ENCODE measurements around the gene MAN2B2. TPM values are rescaled to one million over a fixed set of nuclear protein-coding genes. Genes with fewer than 3 reads are reported as not detected.

Gene MAN2B2
- total and polyA plus RNA-seq, 8 donors = 6.1 to 49.4 (median 13.9) TPM

DNA sequence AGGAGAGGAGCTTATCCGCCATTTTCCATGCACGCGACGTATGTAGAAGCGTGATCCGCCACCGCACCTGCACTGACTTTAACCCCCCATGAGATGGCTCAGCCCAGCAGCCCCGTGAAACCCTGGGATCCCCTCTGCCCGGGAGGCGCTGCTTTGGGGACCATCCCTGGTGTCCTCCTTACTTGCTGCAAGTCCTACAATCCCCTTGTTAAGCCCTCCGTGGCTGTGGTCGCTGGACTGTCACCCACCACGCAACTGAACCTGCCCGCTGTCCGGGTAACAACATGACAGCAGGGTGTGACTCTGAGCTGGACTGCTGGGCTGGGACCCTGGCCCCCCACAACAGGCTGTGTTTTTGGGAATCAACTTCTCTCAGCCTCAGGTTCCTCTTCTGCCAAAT is 44.7 kb upstream of the MAN2B2 start:
- Histone ChIP-seq H3K27ac (no peak overlapping the region), H3K27me3 (peaks cover 0 to 42% (median 0%) of the 10 kb centered on the region in 3 donors), H3K9me3 (peaks cover 0 to 4% (median 1%) of the 10 kb centered on the region in 4 donors), H3K4me1 (no peaks in the 10 kb centered on the region), H3K36me3 (no peaks in the 10 kb centered on the region), H3K4me3 (no peak overlapping the region)
- no peak for DNase-seq
- intact Hi-C loops (cut with DNase I; ENCODE audit: low total_unique reads) = no loop called here
- WGBS, 5 donors = 87 to 92% (median 91%) methylated on average over 10 to 15 of the region's 15 CpGs
- no peak for TF ChIP-seq POLR2AphosphoS5 (IDR thresholded peaks at IDR 0.05)
- no peak for TF ChIP-seq EP300 (IDR thresholded peaks at IDR 0.05)
- TF ChIP-seq POLR2A (IDR thresholded peaks at IDR 0.05) = no peak
- TF ChIP-seq, protein P1, sequence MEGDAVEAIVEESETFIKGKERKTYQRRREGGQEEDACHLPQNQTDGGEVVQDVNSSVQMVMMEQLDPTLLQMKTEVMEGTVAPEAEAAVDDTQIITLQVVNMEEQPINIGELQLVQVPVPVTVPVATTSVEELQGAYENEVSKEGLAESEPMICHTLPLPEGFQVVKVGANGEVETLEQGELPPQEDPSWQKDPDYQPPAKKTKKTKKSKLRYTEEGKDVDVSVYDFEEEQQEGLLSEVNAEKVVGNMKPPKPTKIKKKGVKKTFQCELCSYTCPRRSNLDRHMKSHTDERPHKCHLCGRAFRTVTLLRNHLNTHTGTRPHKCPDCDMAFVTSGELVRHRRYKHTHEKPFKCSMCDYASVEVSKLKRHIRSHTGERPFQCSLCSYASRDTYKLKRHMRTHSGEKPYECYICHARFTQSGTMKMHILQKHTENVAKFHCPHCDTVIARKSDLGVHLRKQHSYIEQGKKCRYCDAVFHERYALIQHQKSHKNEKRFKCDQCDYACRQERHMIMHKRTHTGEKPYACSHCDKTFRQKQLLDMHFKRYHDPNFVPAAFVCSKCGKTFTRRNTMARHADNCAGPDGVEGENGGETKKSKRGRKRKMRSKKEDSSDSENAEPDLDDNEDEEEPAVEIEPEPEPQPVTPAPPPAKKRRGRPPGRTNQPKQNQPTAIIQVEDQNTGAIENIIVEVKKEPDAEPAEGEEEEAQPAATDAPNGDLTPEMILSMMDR (IDR thresholded peaks at IDR 0.05) = no peak

DNA sequence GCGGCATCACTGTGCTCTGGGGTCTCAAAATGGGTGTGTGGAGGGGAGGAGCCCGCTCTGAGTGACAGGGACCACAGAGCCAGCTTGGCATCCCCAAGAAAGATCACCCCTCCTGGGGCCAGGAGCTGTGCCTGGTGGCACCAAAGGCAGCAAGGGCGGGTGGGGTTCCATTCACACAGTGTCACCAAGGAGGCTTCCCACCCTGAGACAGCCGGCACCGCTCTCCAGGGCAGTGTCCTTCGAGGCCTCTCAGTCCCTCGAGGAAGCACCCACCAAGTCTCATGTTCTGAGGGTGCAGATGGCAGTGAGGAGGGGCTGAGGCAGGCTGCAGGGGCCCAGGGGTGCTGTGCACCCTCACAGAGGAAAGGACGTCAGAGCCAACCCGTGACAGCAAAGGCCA is 44.0 kb upstream of the MAN2B2 start:
- DNase-seq = no peak
- Histone ChIP-seq H3K27me3 (peaks cover 0 to 49% (median 0%) of the 10 kb centered on the region in 3 donors), H3K4me3 (no peak overlapping the region), H3K36me3 (no peaks in the 10 kb centered on the region), H3K9me3 (peaks cover 0 to 4% (median 1%) of the 10 kb centered on the region in 4 donors), H3K27ac (no peak overlapping the region), H3K4me1 (no peaks in the 10 kb centered on the region)
- 60 to 73% (median 65%) methylated on average over 4 to 9 of the region's 9 CpGs for WGBS, 5 donors
- TF ChIP-seq POLR2AphosphoS5 (IDR thresholded peaks at IDR 0.05) (no peak), EP300 (IDR thresholded peaks at IDR 0.05) (no peak), POLR2A (IDR thresholded peaks at IDR 0.05) (no peak)
- TF ChIP-seq, protein P1 (IDR thresholded peaks at IDR 0.05) = no peak
- intact Hi-C loops (cut with DNase I; ENCODE audit: low total_unique reads) = no loop called here

DNA sequence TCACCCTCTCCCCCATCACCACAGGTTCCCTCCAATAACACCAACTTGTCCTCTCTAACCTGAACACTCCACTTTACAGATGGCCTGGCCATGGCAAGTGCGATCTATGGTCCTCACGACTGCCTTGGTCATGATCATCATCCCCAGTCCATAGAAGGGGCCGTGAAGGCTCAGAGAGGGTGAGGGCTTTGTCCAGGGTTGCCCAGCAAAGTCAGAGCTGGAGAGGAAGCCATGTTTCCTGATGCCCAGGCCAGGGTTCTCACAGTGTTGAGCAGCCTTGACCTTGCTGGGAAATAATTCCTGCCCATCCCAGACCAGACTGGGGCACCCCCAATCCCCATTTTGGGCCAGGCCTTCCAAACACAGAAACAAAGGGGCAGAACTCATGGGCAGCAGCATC is 42.9 kb upstream of the MAN2B2 start:
- Histone ChIP-seq H3K9me3 (peaks cover 0 to 4% (median 1%) of the 10 kb centered on the region in 4 donors), H3K27ac (no peak overlapping the region), H3K4me1 (no peaks in the 10 kb centered on the region), H3K36me3 (no peaks in the 10 kb centered on the region), H3K27me3 (peaks cover 0 to 54% (median 0%) of the 10 kb centered on the region in 3 donors), H3K4me3 (no peak overlapping the region)
- WGBS, 5 donors = 56 to 85% (median 79%) methylated on average over 3 of the region's 3 CpGs
- DNase-seq = no peak
- intact Hi-C loops (cut with DNase I; ENCODE audit: low total_unique reads) = no loop called here
- TF ChIP-seq, protein P1 (IDR thresholded peaks at IDR 0.05) = no peak

DNA sequence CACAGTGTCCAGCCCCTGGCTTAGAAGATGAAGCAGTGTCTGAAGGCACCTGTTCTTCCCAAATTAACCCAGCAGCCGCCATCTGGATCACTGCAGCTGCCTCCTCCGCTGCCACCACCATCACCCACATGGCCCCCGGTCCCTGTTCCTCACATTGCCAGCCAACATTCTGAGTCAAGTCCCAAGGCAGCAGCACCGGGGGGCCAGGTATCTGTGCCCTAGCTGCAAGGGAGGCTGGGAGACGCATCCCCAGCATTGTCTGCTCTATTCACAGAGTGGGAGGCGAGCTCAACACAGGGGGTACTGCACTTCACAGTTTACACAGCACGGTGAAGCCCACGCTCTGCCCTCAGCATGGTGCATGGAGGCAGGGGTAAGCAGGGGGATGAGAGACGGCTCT is 42.3 kb upstream of the MAN2B2 start:
- no peak for DNase-seq
- H3K9me3 ChIP-seq = peaks cover 0 to 4% (median 1%) of the 10 kb centered on the region in 4 donors
- H3K27me3 ChIP-seq = peaks cover 0 to 54% (median 0%) of the 10 kb centered on the region in 3 donors
- TF ChIP-seq POLR2A (IDR thresholded peaks at IDR 0.05) (no peak), EP300 (IDR thresholded peaks at IDR 0.05) (no peak), POLR2AphosphoS5 (IDR thresholded peaks at IDR 0.05) (no peak)
- TF ChIP-seq, protein P1 (IDR thresholded peaks at IDR 0.05) = no peak
- WGBS, 5 donors = 67 to 91% (median 77%) methylated on average over 8 to 9 of the region's 9 CpGs
- H3K27ac ChIP-seq = no peak overlapping the region
- intact Hi-C loops (cut with DNase I; ENCODE audit: low total_unique reads) = no loop called here
- H3K4me3 ChIP-seq = no peak overlapping the region
- H3K4me1 ChIP-seq = no peaks in the 10 kb centered on the region
- no peaks in the 10 kb centered on the region for H3K36me3 ChIP-seq
